Renal cortex interstitium (tissue), 11 donors: Measurements from ENCODE around the gene CTDNEP1. TPM values are rescaled to one million over a fixed set of nuclear protein-coding genes. Genes with fewer than 3 reads are reported as not detected.
"Not testable (repeated sequence)": the region's sequence is repeated elsewhere in the genome, so short reads cannot be mapped to it uniquely, and the experiment has no call there.

Source experiments
- DNase-seq, 11 donors: peaks; one replicate each; pipeline ENCODE4 v3.0.0-alpha.2; 2013; ENCODE audit warnings: low read depth in 9 of 11, low spot score in 4 of 11; ENCODE audit errors: extremely low read depth in 1 of 11
- polyA plus RNA-seq, 3 donors: library from polyadenylated mRNA; unstranded; fragments of 120-200 nt; gene quantifications; one replicate each; pipeline ENCODE4 v1.2.1, GENCODE V29; 2013; ENCODE audit not compliant: insufficient read length in 3 of 3

CTDNEP1 gene
- polyA plus RNA-seq, 3 donors: 151 to 152 (median 151) TPM

GRCh38 chr17:7256766-7257456 is 5.4 kb upstream of the CTDNEP1 start:
- no peak for DNase-seq

- no peak for DNase-seq
Observed at GRCh38 chr17:7254511-7254910, 3.0 kb upstream of the CTDNEP1 start.

GRCh38 chr17:7253082-7253481 is 1.5 kb upstream of the CTDNEP1 start:
- DNase-seq: no peak

- DNase-seq: peak; percentile 88 to 100 (median 92)
Observed at GRCh38 chr17:7252176-7253043, 876 bp upstream of the CTDNEP1 start, which contains the start of gene ELP5. Gene ELP5 (plus strand): TSS chr17:7252215. CDS start chr17:7252551, 336 bp downstream.

GRCh38 chr17:7250695-7251627 is 573 bp downstream of the CTDNEP1 start:
- no peak for DNase-seq

GRCh38 chr17:7249830-7250229 is 1.7 kb downstream of the CTDNEP1 start:
- DNase-seq: no peak

- no peak for DNase-seq
Observed at GRCh38 chr17:7249214-7249613, 2.3 kb downstream of the CTDNEP1 start.

- DNase-seq: no peak
Observed at GRCh38 chr17:7248796-7249195, 2.7 kb downstream of the CTDNEP1 start.

GRCh38 chr17:7246779-7247178 is 4.8 kb downstream of the CTDNEP1 start:
- DNase-seq: no peak

GRCh38 chr17:7243838-7244237 is 7.7 kb downstream of the CTDNEP1 start:
- DNase-seq: not testable (repeated sequence)

- DNase-seq: no peak
Observed at GRCh38 chr17:7243453-7243729, 8.1 kb downstream of the CTDNEP1 start.

GRCh38 chr17:7242717-7243452 is 8.6 kb downstream of the CTDNEP1 start:
- DNase-seq: peak; percentile 88 to 99 (median 95)

GRCh38 chr17:7241783-7242716 is 9.5 kb downstream of the CTDNEP1 start, which contains the start of gene GABARAP:
Gene GABARAP (minus strand): TSS chr17:7242449. CDS start chr17:7242330, 119 bp downstream.
- DNase-seq: peak; percentile 84 to 98 (median 93)

GRCh38 chr17:7241090-7241733 is 10.3 kb downstream of the CTDNEP1 start:
- DNase-seq: no peak

GRCh38 chr17:7240375-7240774 is 11.2 kb downstream of the CTDNEP1 start:
- DNase-seq: no peak

- peak; percentile 98 to 100 (median 99) for DNase-seq
Observed at GRCh38 chr17:7239091-7240027, 12.2 kb downstream of the CTDNEP1 start, which contains the start of gene PHF23. Gene PHF23 (minus strand): TSS chr17:7239457. CDS start chr17:7239279, 178 bp downstream.
